Skeletal muscle tissue (tissue), 4 donors: ENCODE measurements around the gene SYT13. TPM values are rescaled to one million over a fixed set of nuclear protein-coding genes. Genes with fewer than 3 reads are reported as not detected.

Experiments used
- H3K27ac ChIP-seq: one replicate; pipeline ENCODE4 v1.7.0; 2013; ENCODE audit warnings: mild to moderate bottlenecking, low read depth, low read length, inconsistent platforms
- H3K27me3 ChIP-seq, 3 donors: one replicate each; pipeline ENCODE4 v1.7.0; 2013; ENCODE audit warnings: low read length in 3 of 3; ENCODE audit not compliant: control insufficient read depth in 3 of 3, insufficient read depth in 3 of 3
- H3K36me3 ChIP-seq, 3 donors: one replicate each; pipeline ENCODE4 v1.7.0; 2013; ENCODE audit warnings: low read length in 3 of 3; ENCODE audit not compliant: control insufficient read depth in 3 of 3, insufficient read depth in 3 of 3
- H3K4me1 ChIP-seq, 3 donors: one replicate each; pipeline ENCODE4 v1.7.0; 2013; ENCODE audit warnings: low read length in 3 of 3, mild to moderate bottlenecking in 3 of 3; ENCODE audit not compliant: control insufficient read depth in 3 of 3, insufficient read depth in 3 of 3
- H3K4me3 ChIP-seq, 3 donors: one replicate each; pipeline ENCODE4 v1.7.0; 2013; ENCODE audit warnings: low read length in 3 of 3
- H3K9ac ChIP-seq, 3 donors: one replicate each; pipeline ENCODE4 v1.7.0; 2013; ENCODE audit warnings: low read length in 3 of 3, mild to moderate bottlenecking in 3 of 3, moderate library complexity in 2 of 3, low read depth in 1 of 3
- H3K9me3 ChIP-seq, 3 donors: one replicate each; pipeline ENCODE4 v1.7.0; 2013; ENCODE audit warnings: low read length in 3 of 3; ENCODE audit not compliant: control insufficient read depth in 3 of 3
- total RNA-seq: library from RNA; depleted of rRNA; stranded (reverse); fragments of >200 nt; gene quantifications from one replicate; pipeline ENCODE4 v1.2.3, GENCODE V29; 2014
- donor health status: Osteomylitis.

Gene SYT13
- total RNA-seq, 1 donor from 2014 or later: 0.52 TPM

DNA sequence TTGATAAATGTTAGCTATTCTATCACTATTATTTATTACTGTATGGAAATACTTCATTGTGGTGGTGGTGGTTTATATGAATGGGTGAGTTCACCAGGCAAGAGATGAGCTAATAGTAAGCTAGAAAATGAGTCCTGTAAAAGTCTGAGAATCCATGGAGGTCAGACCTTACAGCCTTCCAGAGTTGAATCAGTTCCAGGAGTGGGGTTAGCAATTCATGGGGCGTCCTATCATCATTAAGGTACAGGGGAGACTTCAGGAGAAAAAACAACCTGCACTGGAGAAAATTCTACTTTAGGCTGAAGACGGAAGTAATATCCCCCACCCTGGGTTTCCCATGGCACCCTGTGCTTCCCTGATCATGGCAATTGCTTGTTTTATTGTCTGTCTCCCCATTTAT, 6.5 kb downstream of the SYT13 start:
- no peak overlapping the region for H3K4me3 ChIP-seq
- no peaks in the 10 kb centered on the region for H3K9me3 ChIP-seq
- no peak overlapping the region for H3K9ac ChIP-seq
- no peaks in the 10 kb centered on the region for H3K4me1 ChIP-seq
- H3K27me3 ChIP-seq: peaks cover 2 to 16% (median 11%) of the 10 kb centered on the region in 3 donors
- H3K36me3 ChIP-seq: no peaks in the 10 kb centered on the region
- no peak overlapping the region for H3K27ac ChIP-seq

DNA sequence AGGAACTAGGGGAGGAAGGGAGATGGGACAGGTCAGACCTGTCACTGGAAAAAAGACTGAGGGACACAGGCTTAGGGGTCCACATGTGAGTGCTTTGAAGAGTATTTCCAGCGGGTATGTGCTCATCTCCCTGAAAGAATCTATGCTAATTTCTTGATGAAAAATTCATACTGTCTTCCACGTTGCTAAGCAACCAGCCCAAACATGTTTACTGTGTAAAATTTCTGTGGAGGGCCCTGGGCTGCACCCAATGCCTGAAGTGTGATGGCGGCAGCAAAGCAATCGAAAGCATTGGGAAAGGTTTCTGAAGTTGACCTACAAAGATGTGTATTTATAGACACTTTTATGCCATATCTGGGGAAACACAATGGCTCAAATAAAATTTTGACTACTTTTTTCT, 7.4 kb downstream of the SYT13 start:
- no peaks in the 10 kb centered on the region for H3K4me1 ChIP-seq
- no peak overlapping the region for H3K4me3 ChIP-seq
- H3K27ac ChIP-seq: no peak overlapping the region
- no peak overlapping the region for H3K9ac ChIP-seq
- peaks cover 0 to 8% (median 5%) of the 10 kb centered on the region in 3 donors for H3K27me3 ChIP-seq
- H3K36me3 ChIP-seq: no peaks in the 10 kb centered on the region
- H3K9me3 ChIP-seq: no peaks in the 10 kb centered on the region

DNA sequence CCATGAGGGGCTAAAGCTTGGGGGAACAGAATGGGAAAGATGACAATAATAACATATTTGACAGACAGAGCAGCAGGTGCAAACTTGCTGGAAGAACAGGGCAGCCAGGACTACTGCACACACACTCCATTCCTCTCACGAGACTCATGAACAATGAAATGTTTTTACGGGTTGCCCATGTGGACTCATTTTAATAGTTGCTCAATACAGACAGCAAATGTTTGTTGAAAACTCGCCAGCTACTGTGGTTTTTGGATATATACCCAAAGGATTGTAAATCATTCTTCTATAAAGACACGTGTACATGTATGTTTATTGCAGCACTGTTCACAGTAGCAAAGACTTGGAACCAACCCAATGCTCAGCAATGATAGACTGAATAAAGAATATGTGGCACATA, 10.3 kb downstream of the SYT13 start:
- H3K4me1 ChIP-seq: no peaks in the 10 kb centered on the region
- no peak overlapping the region for H3K27ac ChIP-seq
- H3K4me3 ChIP-seq: no peak overlapping the region
- H3K27me3 ChIP-seq: peaks cover 0 to 8% (median 4%) of the 10 kb centered on the region in 3 donors
- H3K9me3 ChIP-seq: no peaks in the 10 kb centered on the region
- no peaks in the 10 kb centered on the region for H3K36me3 ChIP-seq
- H3K9ac ChIP-seq: no peak overlapping the region

DNA sequence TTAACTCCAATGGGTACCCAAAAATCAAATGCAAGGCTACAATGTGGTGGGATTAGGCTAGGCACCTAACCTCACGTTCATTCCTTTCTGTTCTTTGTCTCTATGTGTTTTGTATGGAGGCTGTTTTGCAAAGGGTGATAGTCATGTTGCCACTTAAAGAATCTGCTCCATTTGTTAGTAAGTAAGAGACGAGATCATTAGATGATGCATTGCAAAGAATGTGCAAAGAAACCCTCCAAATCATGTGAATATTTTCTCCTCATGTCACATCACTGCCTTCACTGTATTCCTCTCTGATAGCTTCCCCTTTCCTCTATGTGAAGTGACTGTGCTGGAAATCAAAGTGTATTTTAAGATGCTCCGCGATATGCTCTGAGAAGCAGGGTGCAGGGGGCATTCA, 11.9 kb downstream of the SYT13 start:
- H3K27me3 ChIP-seq: peaks cover 0 to 8% (median 4%) of the 10 kb centered on the region in 3 donors
- no peak overlapping the region for H3K4me3 ChIP-seq
- no peaks in the 10 kb centered on the region for H3K4me1 ChIP-seq
- no peak overlapping the region for H3K9ac ChIP-seq
- no peaks in the 10 kb centered on the region for H3K9me3 ChIP-seq
- H3K27ac ChIP-seq: no peak overlapping the region
- H3K36me3 ChIP-seq: no peaks in the 10 kb centered on the region

DNA sequence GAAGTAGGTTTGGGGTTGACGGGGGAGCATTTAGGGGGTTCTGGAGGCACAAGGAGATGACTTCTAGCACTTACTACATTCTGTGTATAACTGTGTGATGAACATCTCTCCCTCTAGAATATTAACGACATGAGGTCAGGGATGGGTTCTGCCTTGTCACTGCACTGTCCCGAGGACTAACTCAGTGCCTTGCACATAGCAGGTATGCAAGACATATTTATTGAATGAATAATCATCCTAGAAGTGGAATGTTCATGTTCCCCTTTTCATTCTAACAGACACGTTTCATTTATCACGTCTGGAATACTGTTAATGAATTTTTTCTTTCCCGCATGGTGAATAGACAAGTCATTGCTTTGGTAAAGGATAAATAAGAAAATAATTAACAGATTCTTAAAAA, 12.6 kb downstream of the SYT13 start:
- H3K4me1 ChIP-seq: no peaks in the 10 kb centered on the region
- H3K4me3 ChIP-seq: no peak overlapping the region
- no peak overlapping the region for H3K9ac ChIP-seq
- peaks cover 3 to 8% (median 6%) of the 10 kb centered on the region in 3 donors for H3K27me3 ChIP-seq
- no peaks in the 10 kb centered on the region for H3K9me3 ChIP-seq
- no peak overlapping the region for H3K27ac ChIP-seq
- no peaks in the 10 kb centered on the region for H3K36me3 ChIP-seq

DNA sequence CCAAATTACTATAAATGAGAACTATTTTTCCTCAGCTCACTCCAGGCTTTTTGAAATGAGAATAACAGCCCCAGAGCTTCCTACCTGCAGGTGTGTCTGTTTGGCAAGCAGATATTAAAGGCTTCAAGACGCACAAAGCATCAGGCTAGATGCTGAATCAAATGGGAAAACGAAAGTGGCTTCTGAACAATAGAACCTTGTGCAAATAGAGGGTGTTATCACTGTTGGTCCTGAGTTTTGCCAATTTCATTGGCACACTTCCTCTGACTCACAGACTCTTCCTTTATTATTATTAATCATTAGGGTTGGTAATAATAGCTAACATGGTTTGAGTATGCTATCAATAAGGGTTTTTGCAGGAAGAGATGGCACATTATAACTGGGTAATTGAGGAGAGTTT, 13.4 kb downstream of the SYT13 start:
- Histone ChIP-seq H3K4me3 (no peak overlapping the region), H3K27me3 (peaks cover 6 to 13% (median 11%) of the 10 kb centered on the region in 3 donors), H3K36me3 (no peaks in the 10 kb centered on the region), H3K4me1 (no peaks in the 10 kb centered on the region), H3K27ac (no peak overlapping the region), H3K9me3 (no peaks in the 10 kb centered on the region), H3K9ac (no peak overlapping the region)

DNA sequence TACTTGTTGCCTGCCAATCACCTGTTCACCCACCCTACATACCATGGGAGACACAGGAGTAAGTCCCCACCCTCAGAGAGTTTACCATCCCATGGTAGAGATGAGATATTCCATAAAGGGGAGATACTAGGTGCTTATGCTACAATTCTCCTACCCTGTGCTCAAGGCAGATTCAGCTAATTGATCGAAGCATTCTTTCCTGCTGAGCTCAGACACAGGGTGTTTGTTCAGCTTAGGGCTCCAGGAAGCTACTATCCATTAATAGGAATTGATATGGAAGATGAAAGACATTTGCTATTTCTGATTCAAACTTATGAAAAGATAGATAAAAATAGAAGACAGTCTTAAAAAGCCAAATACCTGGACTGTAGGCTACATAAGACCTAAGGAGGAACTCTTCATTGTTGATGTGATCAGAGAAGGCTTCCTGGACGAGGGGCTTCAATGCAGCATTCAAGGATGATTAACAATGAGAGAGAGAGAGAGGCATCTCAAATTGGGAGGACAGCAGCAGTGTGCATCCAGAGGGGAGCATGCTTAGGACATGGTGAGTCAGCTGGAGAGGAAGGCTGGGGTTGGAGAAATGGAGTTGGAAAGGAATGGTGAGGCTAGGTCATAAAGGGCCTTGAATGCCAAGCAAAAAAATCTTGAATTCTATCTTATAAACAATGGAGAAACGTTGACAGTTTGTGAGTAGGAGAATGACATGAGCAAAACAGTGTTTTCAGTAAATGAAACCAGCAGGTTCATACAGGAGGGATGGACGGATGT, 15.0 kb downstream of the SYT13 start:
- Histone ChIP-seq H3K27ac (no peak overlapping the region), H3K9ac (no peak overlapping the region), H3K4me3 (no peak overlapping the region), H3K36me3 (no peaks in the 10 kb centered on the region), H3K27me3 (peaks cover 6 to 18% (median 18%) of the 10 kb centered on the region in 3 donors), H3K9me3 (no peaks in the 10 kb centered on the region), H3K4me1 (no peaks in the 10 kb centered on the region)

DNA sequence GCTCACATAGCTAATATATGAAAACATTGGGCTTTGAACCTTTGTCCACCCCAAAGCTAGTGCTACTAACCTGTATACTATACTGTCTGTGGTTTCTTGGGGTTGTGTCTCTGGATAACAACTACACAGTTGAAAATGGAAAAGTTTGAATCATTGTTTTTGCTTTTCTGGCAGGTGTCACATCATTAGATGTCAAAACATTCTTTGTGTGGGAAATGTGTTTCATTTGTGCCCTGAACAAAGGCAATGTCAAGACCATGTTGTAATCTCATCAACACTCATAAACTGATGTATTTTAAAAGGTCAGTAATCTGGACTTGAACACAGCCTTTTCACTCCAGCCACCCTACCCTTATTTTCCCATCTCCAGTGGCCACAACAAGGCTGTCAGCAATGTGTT, 16.5 kb downstream of the SYT13 start:
- Histone ChIP-seq H3K9ac (no peak overlapping the region), H3K27ac (no peak overlapping the region), H3K4me1 (no peaks in the 10 kb centered on the region), H3K4me3 (no peak overlapping the region), H3K27me3 (peaks cover 10 to 24% (median 18%) of the 10 kb centered on the region in 3 donors), H3K9me3 (no peaks in the 10 kb centered on the region), H3K36me3 (no peaks in the 10 kb centered on the region)

DNA sequence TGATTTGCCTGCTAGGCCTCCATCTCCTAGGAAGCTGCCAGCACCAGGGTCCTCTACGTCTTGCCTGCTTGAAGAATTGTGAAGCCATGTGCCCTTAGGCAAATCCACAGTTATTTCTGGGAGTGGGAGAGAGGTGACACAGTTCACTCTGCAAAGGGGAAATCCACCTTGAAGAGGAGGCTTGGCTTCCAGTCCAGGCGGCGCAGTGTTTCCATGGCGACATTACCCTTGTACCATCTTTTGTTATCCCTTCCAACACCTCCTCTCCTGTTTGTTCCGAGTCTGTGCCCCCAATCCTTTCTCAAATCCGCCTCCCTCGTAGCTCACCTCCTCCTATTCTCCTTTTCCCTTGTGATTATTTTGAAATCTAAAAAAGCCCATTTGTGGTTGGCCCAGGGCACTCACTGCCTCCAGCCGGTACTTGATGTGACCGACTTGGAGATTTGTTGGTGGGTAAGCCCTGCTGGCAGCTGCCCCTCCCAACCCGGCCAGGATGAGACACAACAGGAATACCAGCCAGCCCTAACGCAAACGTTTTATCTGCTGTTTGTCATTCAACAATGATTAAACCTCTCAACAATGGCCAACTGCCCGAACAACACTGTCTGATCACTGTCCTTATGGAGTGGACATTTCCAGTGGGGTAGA, 18.4 kb downstream of the SYT13 start:
- Histone ChIP-seq H3K9me3 (no peaks in the 10 kb centered on the region), H3K36me3 (no peaks in the 10 kb centered on the region), H3K4me1 (no peaks in the 10 kb centered on the region), H3K4me3 (no peak overlapping the region), H3K27ac (no peak overlapping the region), H3K9ac (no peak overlapping the region), H3K27me3 (peaks cover 10 to 33% (median 22%) of the 10 kb centered on the region in 3 donors)

DNA sequence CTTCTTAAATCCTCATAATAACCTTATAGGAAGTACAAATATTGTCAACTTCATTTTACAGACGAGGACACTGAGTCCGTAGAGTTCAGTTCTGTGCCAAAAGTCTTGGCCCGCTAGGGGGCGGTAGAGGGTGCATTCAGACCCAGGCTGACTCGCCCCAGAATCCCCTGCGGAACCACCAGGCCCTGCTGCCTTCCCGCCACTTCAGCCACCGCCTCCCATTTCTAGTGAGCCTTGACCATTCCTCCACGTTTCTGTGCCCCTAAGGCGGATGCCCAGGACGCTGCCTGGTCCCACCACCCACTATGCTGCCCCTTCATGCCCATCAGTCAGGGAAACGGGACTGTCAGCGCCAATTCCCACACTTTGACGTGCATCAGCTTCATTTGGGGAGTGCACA, 19.1 kb downstream of the SYT13 start:
- H3K27ac ChIP-seq: no peak overlapping the region
- no peaks in the 10 kb centered on the region for H3K36me3 ChIP-seq
- H3K9ac ChIP-seq: no peak overlapping the region
- H3K4me3 ChIP-seq: no peak overlapping the region
- peaks cover 10 to 34% (median 23%) of the 10 kb centered on the region in 3 donors for H3K27me3 ChIP-seq
- no peaks in the 10 kb centered on the region for H3K4me1 ChIP-seq
- no peaks in the 10 kb centered on the region for H3K9me3 ChIP-seq
